Mucosa of gallbladder (tissue), 1 donor: ENCODE data around the gene PSPN. TPM values are rescaled to one million over a fixed set of nuclear protein-coding genes. Genes with fewer than 3 reads are reported as not detected.

Experiments
- DNase-seq: peaks from one replicate; pipeline ENCODE4 v3.0.0-alpha.2; 2020; ENCODE audit warnings: low spot score
- total RNA-seq: library from RNA; stranded (reverse); gene quantifications from one replicate; pipeline ENCODE4 v1.2.1, GENCODE V29; 2021
- donor health status: DM: no; HTN: no; CAD: no.

The PSPN gene
- total RNA-seq: 4.5 TPM

DNA sequence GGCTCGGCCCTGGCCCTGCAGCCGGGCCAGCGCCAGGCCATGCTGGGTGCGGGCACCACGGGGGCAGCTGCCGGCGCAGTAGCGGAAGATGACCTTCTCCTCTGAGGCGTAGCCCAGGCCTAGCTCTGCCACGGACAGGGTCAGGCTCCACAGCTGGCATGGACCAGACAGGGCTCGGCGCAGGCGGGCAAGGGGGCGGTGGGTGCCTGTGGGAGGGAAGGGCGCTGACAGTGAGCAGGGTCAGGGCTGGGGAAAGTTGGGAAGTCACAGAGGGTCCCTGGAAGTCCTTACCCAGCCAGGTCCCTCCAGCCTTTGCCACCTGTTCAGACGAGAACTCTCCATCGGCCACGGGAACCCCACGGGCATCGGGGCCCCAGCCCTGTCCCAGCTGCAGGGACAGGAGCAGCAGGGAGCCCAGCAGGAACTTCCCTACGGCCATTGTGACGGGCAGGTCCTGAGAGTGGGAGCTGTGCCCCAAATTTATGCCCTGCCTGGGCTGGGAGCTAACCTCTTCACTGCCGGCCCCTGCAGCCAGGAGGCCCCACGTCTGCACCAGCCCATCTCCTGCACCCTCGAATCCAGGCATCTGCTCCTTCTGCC lies at the start of gene PSPN:
PSPN (minus strand) TSS at position 523 of the 600 bp plus-strand sequence; CDS start at position 439, 84 bp downstream.
- DNase-seq: no peak

GRCh38 chr19:6424939-6425731 lies 49.4 kb upstream of the PSPN start:
- peak; percentile 100 for DNase-seq

DNA sequence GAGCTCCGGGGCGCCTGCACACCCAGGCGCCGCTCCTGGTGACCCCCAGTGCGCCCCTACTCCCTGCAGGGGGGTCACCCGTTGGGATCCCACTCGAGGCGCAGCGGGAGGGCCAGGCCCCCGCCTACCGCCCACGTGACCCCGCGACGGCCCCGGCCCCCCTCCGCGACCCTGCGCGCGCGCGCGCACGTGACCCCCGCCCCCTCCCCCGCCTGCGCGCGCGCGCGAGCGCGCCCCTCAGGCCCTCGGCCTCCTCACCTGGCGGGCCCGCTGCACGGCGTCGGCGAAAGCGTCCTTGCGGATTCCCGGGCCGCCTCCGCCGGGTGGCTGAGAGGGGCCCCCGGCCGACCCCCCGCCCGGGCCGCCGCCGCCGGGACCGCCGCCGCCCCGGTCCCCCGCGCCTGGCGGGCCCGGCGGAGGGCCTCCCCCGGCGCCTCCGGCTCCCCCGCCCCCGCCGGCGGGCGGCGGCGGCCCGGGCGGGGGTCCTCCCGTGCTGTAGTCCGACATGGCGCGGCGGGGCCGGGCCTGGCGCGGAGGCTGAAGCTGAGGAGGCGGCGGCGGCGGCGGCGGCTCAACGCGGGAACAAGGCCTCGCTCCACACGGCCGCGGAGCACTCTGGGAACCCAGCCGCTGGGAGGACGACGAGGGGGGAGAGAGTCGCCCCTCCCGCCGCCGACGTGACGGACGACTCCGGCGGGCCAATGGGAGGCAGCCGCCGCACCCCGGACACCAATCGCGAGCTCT lies 48.6 kb upstream of the PSPN start, which contains the start of gene KHSRP:
KHSRP (minus strand) TSS at position 617 of the 744 bp plus-strand sequence; CDS start at position 507, 110 bp downstream.
- DNase-seq: no peak

DNA sequence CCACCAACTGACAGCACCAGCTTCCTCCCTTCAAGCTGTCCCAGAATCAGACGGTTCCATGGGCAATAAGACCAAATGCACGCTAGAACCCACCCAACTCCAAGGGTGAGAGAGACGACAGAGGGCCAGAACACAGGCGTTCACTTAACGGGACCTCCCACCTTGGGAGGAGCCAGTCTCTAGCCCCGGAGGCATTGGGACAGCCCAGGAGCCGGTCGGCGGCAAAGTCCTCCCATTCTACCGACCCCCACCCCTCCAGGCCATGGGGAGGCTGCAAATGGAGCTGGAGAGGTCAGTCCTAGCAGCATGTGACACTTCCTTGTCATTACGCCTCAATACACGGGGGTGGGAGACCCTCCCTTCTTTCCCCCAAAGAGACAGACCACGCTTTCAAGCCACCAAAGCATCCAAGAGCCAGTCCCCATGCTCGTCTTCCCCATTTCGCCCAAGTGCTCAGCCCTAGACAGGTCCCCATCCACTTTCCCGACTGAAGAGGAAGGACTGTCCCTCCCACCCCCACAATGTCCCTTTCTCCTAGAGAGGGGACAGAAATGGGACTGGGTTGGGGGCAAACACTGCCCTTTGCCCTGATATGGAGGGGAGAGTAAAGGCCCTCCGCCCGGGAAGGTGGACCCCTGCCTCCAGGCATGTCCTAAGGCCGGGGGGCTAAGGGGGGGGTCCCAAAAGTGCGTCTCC lies 47.9 kb upstream of the PSPN start:
- DNase-seq: no peak

DNA sequence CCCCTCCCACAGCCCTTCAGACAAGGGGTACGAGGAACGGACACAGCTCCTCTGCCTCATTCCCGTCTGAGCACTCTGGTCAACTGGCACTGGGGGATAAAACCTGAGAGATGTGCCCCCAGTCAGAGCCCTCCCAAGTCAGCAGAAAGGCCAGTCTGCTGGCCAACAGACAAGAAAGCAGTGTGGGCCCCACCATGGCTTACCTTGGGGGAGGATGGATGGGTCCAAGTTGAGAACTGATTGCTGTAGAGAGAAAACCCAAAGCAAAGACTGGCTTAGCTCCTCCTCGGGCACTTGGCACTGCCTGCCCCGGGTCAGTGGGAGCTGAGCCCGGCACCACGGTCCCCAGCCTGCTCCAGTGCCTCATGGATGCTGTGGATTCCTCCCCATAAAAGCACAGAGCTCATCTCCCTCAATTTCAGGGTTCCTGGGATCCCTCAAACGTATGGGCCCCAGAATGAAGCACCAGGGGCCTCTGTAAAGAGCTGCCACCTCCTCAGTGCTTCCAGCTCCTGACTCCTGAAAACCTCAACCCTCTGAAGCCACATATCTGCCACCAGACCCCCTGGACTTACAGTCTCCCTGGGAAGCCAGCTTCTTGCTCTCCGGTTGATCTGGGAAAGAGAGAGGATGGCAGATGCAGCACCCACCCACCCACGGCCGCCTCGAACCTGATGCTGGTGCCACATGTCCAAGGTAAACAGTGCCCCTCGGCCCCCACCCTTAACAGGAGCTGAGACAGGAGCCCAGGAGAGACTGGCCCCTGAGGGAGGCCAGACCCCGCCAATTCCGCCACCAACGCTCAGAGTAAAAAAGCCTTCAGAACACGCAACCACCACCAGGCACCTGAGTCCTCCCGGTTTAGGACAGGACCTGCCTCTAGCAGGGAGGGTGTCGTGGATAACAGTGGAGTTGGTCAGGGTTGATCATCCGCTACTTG lies 45.6 kb upstream of the PSPN start:
- no peak for DNase-seq

DNA sequence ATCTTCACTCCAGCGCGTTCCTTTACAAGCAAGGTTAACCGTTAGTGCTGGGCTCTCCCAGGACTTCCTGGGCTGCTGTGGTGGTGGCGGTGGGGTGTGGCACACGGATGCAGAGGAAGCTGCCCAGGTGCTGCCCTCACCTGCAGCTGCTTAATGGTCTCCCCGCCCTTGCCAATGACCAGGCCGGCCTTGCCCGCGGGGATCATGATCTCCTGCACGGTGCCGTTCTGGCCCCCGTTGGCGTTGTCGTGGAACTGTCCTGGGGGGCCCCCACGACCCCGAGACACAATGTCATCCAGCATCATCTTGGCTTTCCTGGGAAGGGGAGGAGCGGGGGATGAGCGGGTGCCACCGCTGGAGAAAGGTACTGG lies 42.8 kb upstream of the PSPN start:
- no peak for DNase-seq

DNA sequence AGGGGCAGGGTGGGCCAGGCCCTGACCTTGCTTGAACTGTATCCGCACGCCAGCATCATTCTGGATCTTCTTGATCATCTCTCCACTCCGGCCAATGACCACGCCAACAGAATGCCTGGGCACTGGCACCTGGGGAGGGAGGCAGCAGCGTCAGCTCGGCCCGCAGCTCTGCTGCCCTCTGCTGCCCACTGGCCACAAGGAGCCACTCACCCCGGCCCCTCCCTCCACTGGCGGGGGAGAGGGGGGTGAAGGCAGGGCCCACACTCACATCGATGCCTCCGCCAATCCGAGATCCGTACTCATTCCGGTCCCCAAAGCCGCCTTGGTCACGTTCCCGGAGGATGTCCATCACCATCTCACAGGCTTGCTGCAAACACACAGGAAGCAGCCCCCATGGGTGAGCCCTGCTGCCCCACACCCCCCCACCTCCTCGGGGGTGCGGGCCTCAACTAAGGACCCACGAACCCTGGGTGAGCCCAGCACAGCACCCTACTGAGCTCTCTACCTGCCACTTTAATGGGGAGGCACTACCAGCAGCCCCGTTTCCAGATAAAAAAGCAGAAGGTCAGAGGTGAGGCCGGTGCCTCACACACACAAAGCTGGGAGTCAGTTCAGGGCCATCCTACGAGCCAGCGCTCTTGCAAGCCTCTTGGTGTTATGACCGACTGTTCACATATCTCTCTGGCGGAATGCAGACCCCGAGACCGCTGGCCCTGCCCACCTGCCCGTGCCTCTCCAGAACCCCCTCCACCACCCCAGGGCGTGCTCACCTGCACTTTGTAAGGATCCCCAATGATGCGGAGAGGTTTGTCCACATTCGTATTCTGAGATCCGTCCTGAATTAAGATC lies 42.2 kb upstream of the PSPN start:
- DNase-seq: no peak

- DNase-seq: no peak
Measured at GRCh38 chr19:6416658-6417405, 41.1 kb upstream of the PSPN start.

GRCh38 chr19:6415591-6416190 lies 40.0 kb upstream of the PSPN start:
- no peak for DNase-seq

GRCh38 chr19:6414793-6415590 lies 39.3 kb upstream of the PSPN start:
- no peak for DNase-seq

GRCh38 chr19:6413721-6414643 lies 38.2 kb upstream of the PSPN start:
- DNase-seq: no peak

GRCh38 chr19:6413291-6413690 lies 37.6 kb upstream of the PSPN start:
- no peak for DNase-seq

- no peak for DNase-seq
Measured at GRCh38 chr19:6412447-6413091, 36.8 kb upstream of the PSPN start.

GRCh38 chr19:6412061-6412446 lies 36.3 kb upstream of the PSPN start:
- DNase-seq: no peak

GRCh38 chr19:6409346-6409745 lies 33.6 kb upstream of the PSPN start:
- no peak for DNase-seq

DNA sequence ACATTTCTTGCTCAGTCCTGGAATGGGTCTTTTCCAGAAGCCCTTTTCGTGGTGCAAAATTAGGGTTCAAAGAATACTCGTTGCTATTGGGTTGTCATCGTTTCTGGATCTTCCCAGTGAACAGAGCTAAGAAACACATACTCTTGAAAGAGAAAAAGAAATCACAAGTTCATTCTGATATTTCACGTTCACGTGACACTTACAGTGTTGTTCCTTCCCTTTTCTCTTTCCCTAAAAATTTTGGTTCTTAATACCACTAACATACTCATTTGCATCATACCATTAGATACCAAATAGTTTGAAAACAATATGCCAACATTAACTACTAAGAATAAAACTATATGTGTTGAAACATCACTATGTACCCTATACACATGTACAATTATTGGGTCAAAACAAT lies 30.7 kb upstream of the PSPN start:
- DNase-seq: no peak
